SKM-1 (cell line): ENCODE results near the gene SPIB.

ENCODE experiments used
- DNase-seq: peaks from one replicate; lab custom pipeline; 2025; ENCODE audit not compliant: unreplicated experiment; lab: John Stamatoyannopoulos, UW

The SPIB gene

DNA sequence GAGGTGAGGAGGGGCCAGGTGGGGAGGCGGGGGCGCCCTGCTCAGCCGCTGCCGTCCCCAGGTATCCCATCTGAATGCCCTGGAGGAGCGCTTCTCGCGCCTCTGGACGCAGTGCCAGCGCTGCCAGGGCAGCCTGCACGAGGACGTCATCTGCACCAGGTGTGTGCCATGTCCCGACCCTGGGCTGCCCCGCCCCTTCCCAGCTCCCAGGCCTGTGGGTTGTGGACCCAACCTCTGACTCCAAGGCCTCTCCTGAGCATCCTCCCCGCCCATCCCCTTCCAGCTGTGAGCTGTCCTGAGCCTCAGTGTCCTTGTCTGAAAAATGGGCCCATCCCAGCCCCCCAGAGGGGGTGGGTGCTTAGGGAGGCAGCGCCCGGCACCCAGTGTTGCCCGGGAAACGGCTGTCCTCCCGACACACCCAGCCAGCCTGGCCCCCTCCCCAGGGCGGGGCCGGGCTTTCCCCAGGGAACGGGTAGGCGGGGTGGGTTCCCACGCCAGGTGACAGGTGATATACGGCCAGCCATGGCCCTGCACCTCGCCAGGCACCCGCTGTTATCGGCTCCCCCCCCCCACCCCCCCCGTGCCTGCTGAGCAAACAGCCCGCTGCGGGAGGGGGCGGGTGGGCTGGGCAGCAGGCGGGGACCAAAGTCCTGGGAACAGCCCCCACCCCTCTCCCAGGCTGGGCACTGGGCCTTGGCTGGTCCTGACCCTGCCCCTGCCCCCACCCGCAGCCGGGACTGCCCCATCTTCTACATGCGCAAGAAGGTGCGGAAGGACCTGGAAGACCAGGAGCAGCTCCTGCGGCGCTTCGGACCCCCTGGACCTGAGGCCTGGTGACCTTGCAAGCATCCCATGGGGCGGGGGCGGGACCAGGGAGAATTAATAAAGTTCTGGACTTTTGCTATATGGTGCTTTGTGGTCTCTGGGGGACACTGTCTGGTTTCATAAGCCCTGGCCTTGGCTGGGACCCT, 1.3 kb upstream of the SPIB start:
- no peak for DNase-seq

DNA sequence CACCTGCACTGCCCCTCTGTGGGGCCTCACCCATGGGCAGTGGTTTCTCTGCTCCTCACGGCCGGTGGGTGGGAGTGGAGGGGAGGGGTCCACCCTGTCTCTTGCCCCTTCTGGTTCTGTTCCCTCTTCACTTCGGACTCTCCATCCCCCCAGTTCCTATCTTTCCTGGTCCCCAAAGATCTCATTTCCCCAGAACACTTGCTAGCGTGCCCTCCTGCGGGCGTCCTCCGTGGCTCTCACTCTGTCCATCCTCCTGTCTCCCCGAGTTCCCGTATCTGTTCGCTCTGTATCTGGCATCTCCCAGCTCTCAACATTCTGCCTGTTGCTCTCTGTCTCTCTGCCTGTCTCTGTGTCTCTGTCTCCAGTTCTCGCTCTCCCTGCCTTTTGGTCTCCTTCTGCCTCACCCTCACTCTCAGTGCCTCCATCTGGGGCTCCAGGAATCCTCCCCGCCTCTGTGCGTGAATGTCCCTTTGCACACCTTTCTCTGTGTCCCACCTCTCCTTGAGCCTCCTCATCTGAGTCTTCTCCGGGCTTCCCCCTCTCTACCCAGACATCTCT, 363 bp downstream of the SPIB start:
- DNase-seq = no peak

DNA sequence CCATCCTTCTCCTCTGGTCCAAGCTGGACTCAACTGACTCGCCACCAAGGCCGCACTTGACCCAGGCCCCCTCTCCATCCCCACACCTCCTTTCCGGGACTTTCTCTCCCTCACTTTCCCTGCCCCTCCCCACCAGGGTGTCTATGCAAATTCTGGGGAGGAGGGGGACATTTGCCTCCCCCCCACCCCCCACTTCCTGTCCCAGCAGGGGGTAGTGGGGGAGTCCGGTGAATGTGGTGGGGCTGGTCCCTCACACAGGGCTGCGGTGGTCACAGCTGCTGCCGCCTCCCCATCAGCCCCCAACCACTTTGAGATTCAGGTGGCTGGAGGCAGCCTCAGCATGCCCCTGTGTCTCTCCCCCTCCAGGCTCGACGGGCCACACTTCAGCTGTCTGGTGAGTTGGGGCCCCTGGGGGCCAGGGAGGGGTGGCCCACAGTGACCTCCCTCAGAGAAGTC, 870 bp downstream of the SPIB start:
- DNase-seq = no peak

DNA sequence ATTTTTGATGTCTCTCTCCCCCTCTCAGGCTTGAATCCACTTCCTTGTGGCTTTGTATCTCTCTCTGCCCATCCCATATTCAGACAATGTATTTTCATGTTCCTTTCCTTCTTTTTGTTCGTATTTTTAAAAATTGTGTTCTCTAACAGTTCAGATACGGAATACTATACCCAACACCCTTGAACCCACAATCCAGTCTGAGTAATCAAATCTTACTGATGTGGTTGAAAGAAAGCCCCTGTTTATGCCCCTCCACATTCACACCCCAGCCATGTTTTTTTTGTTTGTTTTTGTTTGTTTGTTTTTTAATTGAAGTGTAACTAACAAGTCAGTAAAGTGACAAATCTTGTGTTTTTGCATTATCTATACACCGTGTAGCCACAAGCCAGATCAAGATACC, 1.4 kb downstream of the SPIB start:
- DNase-seq = no peak

DNA sequence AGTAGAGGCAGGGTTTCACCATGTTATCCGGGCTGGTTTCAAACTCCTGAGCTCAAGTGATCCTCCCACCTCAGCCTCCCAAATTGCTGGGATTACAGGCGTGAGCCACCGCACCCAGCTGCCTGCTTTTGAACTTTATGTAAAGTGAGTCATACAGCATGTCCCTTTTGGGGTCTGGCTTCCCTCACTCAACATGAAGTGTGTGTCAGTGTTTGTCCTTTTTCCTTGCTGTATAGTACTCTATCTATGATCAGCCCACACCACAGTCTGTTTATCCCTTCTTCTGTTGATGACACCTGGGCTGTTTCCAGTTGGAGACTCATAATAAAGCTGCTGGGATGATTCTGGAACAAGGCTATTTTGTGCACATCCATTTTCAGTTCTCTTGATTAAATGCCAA, 2.1 kb downstream of the SPIB start:
- DNase-seq = no peak

DNA sequence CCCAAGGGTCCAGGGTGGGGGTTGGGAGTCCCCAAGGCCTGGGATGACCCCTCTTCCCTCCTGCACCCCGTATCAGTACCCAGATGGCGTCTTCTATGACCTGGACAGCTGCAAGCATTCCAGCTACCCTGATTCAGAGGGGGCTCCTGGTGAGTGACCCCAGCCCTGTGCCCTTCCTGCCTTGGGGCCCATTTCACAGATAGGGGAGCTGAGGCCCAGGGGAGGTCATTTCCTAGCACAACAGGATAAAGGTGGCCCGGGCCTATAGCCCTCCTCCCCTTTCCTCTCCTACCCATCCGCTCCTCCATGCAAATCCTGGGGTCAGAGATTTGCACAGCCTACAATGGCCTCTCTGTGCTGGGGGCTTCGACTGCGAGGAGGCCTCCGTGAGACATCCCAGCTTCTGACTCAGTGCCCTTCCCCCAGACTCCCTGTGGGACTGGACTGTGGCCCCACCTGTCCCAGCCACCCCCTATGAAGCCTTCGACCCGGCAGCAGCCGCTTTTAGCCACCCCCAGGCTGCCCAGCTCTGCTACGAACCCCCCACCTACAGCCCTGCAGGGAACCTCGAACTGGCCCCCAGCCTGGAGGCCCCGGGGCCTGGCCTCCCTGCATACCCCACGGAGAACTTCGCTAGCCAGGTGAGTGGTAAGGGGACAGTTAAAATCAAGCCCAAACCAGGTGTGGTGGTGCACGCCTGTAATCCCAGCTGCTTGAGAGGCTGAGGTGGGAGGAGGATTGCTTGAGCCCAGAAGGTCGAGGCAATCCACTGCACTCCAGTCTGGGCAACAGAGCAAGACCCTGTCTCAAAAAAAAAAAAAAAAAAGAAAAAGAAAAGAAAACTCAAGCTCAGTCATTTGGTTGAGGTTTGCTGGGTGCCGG, 3.9 kb downstream of the SPIB start:
- DNase-seq = no peak

DNA sequence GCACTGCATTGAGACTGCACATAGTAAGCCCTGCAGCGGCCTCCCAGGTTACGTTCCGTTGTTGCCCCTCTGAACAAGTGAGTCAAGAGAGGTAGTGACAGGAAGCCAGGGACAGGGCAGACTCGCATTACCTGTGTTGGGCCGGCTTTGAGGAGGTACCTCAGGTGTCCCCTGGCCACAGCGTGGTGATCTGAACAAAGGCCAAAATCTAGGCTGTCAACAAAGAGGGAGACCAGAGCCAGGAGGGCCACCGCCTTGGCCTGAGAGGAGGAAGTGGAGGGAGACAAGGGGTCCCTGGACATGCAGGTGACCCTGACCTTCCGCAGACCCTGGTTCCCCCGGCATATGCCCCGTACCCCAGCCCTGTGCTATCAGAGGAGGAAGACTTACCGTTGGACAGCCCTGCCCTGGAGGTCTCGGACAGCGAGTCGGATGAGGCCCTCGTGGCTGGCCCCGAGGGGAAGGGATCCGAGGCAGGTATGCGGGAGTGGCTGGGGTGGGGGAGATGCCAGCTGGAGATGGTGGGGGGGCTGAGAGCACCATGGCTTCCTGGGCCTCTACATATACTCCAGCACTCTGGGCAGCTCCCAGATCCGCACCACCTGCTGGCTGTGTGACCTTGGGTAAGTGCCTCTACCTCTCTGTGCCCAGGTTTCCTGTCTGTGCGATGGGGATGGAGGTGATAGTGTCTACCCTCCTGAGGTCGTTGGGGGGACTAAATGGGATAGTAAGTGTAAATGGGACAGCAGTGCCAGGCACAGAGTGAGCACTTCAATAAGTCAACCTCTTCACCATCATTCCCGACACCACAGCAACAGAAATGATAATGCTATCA, 4.8 kb downstream of the SPIB start:
- no peak for DNase-seq

DNA sequence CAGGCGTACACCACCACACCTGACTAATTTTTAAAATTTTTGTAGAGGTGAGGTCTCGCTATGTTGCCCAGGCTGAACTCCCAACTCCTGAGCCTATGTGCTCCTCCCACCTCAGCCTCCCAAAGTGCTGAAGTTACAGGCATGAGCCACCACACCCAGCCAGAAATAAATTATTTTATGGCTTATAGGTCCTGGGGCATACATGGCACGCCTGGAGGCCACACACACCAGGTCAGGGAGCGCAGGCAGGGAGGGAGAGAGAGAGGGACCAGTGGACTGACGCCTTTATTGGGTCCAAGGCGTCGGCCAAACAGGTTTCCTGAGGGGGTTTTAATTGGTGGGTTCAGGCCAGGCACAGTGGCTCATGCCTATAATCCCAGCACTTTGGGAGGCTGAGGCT, 6.8 kb downstream of the SPIB start:
- DNase-seq = no peak

DNA sequence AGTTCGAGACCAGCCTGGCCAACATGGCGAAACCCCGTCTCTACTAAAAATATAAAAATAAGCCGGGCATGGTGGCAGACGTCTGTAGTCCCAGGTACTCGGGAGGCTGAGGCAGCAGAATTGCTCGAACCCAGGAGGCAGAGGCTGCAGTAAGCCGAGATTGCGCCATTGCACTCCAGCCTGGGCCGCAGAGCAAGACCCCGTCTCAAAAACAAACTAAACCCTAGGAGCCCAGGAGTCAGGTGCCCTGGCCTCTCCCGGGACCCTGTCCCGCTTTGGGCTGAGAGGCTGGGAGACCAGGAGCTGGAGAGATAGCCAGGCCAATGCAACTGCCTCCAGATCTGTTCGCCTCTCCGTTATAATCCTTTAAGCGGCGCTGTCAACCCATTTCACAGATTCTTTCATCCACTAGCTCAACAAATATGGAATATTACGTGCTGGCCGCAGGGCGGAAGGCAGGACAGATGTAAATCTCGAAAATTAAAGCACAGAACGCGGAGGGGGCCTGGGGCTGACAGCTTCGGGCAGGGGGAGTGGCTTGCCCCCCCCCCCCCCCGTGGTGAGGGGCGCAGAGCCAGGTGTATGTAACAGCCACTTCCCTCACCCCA, 8.7 kb downstream of the SPIB start:
- DNase-seq = no peak

DNA sequence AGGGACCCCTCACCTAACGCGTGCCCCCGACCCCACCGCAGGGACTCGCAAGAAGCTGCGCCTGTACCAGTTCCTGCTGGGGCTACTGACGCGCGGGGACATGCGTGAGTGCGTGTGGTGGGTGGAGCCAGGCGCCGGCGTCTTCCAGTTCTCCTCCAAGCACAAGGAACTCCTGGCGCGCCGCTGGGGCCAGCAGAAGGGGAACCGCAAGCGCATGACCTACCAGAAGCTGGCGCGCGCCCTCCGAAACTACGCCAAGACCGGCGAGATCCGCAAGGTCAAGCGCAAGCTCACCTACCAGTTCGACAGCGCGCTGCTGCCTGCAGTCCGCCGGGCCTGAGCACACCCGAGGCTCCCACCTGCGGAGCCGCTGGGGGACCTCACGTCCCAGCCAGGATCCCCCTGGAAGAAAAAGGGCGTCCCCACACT, 9.3 kb downstream of the SPIB start:
- DNase-seq = no peak

DNA sequence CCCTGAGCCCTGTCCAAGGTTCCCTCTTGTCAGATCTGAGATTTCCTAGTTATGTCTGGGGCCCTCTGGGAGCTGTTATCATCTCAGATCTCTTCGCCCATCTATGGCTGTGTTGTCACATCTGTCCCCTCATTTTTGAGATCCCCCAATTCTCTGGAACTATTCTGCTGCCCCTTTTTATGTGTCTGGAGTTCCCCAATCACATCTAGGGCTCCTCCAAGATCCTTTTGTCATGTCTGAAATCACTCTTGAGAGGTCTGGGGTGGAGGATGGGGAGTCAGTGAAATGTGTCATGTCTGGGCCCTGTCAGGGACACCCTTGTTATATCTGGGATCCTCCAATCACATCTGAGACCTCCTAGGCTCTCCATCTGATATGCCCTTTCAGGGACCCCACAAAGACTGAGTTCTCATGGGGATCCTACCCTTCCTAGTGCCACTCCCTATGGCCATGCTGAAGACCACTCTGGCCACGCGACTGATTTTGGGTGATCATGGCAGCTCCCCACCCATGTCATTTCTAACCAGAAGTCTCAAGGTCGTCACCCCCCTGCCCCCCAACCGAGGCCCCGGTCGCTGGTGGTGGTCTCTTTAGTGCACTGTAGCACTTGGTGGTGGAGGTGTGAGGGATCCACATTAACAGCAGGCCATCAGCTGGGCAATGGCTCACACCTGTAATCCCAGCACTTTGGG, 10.2 kb downstream of the SPIB start:
- no peak for DNase-seq

DNA sequence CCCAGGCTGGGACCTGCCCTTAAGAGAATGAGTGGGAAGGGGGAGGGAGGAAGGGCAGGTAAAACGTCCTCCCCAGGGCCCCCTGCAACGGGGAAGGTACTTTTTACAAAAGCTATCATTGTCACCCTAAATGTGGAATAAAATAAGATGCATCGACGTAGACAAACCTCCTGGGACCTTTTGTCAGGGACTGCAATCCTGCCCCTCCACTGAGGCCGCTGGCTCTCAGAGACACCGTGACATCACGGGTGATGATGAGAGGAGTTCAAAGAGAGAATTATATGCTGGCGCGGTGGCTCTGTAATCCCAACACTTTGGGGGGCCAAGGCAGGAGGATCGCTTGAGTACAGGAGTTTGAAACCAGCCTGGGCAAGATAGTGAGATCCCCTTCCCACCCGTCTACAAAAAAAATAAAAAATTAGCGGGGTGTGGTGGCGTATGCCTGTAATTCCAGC, 12.2 kb downstream of the SPIB start:
- DNase-seq = no peak

DNA sequence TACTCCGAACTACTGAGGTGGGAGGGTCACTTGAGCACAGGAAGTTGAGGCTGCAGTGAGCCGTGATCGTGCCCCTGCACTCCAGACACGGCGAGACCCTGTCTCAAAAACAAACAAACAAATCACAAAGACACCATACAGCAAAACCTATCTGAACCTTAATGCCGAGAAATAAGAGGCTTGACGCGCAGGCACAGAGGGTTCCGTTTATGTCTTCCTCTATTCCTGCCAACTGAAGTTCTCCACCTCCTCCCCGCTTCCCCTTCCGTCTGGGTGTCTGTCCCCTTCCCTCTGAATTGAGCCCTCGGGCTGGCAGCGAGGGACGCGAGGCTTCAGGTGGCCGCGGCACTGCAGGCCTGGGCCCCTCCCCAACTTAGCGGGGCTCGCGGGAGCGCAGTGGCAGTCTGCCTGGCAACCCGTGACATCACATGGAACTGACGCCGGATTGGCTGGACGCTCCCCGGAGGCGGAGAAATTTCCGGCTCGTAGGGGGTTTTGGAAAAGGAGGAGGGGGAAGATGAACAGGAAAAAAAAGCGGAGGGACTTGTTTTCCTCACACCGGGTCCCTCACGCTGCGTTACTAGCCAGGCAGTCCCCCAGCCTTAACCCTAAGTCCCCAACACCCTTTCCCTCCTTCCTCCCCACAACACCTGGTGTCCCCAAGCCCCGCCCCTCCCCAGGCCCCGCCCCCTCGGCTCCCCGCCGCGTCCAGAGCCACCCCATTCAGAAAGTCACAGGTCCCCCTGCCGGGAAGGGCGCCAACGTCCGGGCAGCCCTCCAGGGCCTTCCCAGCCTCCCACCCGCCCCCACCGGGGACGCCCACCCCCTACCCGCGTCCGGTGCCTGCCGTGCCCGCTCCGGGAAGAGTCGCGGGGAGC, 12.8 kb downstream of the SPIB start:
- DNase-seq = peak; percentile 12

DNA sequence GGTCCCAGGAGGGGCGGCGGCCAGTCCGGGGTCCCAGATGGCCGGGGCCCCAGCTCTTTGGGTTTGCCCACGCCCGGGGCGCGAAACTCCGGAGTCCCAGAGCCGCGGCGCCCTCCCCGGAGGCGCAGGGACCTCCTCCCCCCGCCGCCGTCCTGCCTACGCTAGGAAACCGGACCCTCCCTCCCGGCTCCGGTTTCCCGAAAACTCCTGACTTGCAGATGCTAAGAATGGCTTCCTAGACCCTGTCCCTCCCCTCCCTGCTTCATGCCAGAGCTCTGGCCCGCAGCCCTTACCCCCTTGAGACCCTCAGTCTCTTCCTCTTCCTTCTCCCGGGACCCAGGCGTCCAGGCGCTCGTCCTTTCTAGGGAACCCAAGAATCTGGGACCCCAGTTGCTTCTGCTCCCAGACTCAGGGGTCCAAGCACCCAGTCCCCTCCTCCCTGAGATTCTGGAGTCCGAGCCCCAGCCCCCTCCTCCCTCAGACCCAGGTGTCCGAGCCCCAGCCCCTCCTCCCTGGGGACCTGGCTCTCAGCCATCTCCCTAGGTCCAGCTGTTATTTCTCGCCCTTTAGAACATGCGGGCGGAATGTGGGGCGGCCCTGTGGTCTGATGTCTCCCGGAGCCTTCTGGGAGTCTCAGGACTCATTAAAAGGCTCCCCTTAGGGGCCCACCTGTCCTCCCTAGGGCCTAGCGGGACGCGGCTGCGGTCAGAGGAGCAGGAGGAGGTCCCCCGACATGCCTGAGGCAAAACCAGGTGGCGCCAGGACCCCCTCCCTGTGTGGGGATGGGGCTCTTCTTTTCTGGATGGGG, 13.7 kb downstream of the SPIB start, which contains the start of gene MYBPC2:
Gene MYBPC2 (plus strand): TSS at position 672 of the 808 bp plus-strand sequence. CDS start 62 bp downstream, at position 734.
- no peak for DNase-seq

DNA sequence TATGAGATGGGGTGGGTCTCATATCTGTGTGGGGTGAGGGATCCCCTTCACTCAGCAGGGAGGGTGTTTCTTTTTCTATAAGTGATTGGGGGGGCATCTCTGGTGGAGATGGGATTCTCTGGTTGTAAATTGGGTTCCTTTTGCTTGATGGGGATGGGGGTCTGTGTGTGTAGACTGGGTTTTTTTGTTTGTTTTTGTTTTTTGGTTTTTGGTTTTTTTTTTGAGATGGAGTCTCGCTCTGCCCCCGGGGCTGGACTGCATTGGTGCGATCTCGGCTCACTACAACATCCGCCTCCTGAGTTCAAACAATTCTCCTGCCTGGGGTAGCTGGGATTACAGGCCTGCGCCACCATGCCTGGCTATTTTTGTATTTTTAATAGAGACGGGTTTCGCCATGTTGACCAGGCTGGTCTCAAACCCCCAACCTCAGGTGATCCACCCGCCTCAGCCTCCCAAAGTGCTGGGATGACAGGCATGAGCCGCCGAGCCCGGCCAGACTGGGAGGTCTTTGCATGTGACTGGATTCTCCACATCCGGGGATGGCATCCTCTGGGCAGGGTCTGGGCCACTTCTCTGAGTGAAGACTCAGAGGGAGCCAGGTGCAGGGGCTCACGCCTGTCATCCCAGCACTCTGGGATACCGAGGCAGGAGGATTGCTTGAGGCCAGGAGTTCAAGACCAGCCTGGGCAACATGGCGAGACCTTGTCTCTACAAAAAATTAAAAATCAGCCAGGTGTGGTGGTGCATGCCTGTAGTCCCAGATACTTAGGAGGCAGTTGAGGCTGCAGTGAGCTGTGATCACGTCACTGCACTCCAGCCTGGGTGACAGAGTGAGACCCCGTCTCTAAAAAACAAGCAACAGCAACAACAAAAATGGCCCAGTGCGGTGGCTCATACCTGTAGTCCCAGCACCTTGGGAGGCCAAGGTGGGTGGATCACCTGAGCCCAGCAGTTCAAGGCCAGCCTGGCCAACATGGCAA, 14.8 kb downstream of the SPIB start:
- no peak for DNase-seq

DNA sequence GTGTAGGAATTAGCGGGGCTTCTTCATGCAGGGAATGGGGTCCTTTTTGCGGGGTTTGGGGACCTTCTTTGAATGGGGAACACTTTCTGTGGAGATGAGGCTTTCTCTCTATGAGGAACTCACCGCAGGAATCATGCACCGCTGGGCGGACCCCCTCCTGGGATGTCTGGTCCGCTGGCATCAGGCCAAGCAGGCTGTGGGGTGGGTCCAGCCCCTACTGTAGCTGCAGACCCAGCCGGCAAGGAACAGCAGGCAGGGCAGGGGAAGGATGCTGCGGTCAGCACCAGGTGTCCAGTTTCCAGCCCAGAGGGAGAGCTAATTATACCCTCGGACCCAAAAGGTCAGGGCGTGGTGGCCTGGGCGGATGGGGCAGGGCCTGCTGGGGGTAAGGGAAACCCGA, 15.8 kb downstream of the SPIB start:
- DNase-seq = no peak
